ENCODE results near the gene RASGRF1. TPM values are rescaled to one million over a fixed set of nuclear protein-coding genes. Genes with fewer than 3 reads are reported as not detected.

The RASGRF1 gene
- polyA plus RNA-seq, 1 donor = 0.30 TPM

DNA sequence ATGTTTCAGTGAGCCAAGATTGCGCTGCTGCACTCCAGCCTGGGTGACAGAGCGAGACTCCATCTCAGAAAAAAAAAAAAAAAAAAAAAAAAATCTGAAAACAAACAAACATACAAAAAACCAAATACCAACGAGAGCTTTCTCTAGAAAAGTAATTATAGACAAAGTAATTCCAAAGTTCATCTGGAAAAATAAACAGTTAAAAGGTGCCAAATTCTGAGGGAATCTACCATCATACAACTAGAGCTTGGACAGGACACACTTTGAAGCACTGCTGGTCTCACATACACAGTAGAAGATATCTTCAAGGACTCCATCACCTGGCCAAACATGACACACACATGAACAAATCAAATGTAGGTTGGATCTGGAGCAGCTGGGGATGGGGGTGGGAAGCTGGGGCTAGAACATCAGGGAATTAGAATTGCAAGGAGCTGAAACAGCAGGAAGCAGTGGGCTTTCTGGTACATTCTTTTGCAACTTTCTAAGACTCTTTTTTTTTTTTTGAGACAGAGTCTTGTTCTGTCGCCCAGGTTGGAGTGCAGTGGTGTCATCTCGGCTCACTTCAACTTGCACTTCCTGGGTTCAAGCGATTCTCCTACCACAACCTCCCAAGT lies 104.6 kb downstream of the RASGRF1 start:
- no peak for DNase-seq

DNA sequence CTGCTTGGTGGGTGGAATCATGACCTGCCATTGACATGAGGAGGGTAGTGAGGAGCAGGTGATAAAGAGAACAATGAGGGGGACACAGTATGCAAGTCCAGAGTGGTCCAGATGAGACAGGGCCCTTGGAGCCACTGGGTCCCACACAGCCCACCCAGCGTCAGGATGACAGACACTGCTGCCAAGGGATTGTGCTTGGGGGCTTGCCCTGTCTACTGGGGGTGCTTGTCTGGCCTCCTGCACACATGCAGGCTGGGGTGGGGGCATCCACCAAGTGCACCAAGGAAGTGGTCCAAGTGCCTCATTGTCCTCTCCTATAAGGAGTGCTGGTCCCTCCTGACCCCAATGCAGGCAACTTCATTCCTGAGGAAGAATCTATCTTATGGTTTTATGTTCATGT lies 106.5 kb downstream of the RASGRF1 start:
- DNase-seq = no peak

DNA sequence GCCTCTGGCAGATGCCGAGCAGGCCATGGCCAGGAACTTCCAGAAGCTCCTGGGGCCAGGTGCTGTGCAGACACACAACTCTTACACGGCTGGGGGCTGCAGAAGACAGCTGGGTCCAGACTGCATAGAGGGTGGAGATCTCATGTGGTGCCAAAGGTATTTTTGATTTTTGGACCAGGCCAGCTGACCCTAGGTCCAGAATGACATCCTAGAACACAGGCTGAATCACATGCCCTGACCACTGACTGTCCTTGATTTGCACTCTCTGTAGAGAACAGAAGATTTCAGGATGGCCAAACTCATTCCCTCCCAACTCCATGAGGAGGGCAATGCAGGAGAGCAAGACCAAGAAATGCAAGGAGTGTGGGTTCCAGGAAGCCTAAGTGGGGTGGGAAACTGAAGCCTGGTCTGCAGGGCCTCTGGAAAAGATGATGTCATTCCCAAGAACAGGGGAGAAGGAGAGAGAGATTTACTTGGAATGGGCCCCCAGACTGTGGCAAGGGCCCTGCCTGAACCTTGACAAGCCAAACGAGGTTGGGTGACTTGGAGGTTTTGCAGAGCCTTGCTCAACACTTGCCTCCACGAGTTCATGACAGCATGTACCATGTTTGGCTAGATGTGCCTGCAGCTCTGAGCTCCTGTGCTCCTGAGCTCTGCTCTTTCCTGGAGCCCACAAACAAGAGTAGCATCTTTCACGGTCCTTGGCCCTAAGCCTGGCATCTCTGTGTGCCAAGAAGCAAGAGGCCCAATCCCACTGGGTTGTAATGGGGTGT lies 107.2 kb downstream of the RASGRF1 start:
- DNase-seq = no peak

DNA sequence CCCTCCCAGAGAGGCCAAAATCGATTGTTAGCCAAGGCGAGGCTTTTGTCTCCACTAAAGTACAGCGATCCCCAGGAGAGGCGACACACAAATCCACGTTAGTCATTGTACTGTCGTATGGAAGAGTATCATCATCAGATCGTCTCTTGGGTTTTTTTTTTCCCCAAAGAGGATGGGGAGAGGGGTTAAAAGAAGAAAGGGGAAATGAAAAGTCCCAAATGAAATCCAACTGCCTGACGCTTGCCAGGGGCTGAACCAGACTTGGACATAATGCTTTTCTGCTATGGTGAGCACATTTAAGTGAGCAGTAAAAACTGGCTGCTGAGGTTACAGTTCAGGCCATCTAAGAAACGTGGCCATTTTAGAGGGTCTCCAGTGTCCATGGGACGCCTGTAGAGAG lies 107.8 kb downstream of the RASGRF1 start:
- no peak for DNase-seq

DNA sequence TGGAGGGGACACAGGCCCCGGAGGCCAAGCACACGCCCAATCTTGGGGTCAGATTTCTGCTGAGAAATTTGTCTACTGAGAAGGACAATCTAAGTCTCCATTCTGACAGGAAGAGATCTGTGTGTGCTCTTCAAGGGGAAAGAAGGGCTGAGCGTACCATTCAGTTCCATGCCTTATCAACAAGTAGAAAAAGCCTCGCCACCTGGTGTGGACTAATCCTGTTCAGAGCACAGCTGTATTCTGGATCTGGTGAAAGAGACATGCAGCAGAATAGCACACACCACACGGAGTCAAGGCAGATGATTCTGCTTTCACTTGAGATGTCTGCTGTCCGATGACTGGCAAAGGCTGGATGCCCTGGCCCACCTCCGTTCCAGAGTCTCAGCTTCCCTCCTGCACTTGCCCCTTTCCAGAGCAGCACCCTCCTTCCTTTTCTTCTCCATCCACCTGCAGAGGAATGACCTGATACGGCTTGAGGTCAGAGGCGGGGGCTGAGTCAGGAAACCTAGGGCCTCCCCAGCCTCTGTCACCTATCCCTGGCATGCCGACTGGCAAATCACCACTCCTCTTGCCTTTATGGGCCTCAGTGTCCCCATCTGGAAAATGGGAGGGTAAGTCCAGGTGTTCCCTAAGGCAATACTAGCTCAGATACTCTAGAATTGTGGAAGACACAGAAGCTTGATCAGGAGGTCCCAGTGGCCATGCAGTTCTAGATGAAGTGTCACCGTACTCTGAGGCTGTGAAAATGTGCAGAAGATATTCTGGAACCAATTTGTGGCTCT lies 108.9 kb downstream of the RASGRF1 start:
- no peak for DNase-seq

DNA sequence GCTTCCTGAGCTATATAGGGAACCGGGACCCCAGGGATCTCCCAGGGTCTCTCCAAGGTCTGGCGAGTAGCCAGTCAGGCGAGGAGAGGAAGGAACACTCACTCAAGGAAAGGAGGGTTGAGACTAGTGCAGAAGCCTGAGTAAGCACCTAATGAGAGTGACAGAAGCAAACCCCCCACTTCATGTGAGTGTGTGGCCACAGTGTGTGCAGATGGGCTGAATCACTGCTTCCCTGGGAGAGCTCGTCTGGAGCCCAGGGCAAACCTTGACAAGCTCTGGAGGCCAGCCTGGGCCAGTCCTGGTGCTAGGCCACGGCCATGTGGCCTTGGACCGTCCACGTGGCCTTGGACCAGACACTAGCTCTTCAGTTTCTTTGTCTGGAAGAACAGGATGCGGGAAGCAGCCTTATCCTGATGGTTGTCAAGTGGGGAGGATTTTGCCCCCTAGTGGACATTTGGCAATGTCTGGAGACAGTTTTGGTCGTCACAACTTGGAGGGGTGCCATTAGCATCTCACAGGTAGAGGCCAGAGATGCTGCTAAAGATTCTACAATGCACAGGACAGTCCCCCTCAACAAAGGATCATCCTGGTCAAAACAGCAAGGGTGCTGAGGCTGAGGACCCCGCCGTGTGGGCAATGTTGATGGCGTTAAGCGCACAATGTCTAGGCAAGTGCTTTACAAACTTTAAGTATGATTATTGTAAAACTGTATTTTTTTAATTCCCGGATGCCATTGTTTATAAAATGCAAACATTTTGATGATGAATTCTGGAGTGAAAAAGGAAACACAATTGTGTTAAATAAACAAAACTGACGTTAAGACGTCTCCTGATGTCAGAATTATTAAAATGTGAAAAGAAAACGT lies 110.9 kb downstream of the RASGRF1 start:
- DNase-seq = peak; percentile 67

DNA sequence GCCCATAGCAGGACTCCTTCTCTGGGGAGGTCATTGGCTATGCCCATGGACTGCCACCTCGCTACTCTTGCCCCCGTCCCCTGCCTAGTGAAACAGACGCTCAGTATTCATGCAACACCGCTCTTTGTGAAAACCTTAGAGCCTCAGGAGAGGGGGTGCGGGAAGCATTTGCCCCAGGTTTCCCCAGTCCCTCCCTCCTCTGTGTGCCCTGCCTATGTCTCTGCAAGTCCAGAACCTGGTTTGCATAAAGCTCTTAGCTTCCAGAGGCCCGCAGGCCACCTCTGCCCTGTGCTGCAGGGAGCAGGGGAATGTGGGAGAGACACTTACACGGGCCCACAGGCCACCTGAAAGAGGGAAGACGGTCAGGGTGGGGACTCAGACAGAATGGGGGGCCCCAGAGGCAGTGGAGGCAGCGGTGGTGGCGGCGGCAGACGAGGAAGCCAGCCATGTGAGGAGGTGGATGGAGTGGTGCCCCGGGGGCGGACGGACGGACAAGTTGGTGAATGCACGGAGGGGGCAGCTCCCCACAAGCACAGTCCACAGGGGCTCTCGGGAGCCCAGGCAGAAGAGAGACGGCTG lies 111.9 kb downstream of the RASGRF1 start:
- DNase-seq = no peak

DNA sequence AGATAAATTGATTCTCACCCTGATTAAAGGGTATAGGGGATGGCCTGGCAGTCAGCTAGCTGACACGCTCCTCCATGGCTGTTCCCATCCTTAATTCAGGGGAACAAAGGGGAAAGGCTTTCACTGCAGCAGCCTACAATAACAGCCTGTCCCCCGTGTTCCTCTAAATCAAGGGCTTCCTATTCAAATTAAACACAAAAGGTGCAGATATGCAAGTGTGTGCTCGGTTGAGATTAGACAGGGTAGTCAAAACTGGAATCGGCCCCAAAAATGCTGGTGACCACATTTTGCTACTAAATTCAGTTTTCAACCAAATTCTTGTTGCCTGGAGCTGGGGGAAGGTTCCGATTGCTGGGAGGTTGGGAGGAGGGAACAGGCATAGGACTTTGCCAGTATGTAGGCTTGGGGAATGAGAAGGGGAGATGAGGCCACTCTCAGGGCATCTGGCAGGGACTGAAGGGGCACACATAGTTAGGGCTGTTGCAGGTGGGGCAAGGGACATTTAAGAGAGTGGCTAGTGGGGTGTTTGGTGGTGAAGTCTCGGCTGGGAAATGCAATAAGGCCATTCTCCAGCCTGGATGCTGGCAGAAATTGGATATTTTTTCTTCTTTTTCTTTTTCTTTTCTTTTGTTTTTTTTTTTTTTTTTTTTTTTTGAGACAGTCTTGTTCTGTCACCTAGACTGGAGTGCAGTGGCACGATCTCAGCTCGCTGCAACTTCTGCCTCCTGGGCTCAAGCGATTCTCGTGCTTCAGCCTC lies 112.8 kb downstream of the RASGRF1 start:
- no peak for DNase-seq

DNA sequence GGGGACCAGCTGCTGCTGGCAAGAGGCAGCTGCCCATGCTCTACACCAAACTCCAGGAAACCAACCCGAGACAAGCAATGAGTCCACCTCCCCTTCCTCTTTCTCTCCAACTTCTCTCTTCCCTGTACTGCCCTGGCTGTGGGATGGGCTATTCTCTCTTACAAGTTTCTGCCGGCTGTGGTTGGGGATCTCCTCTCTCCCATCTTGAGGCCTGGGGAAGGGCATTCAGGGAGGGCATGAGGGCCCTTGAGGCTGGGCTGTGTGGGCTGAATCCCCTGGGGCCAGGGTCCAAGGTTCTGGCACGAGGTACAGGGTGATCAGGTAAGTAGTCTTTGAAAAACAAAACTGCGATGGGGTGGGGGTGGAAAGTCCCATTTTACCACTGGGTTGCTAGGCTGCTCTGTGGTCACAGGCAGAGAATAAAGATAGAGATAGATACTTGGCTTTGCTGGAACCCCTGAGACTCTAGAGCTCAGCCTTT lies 113.4 kb downstream of the RASGRF1 start:
- no peak for DNase-seq

DNA sequence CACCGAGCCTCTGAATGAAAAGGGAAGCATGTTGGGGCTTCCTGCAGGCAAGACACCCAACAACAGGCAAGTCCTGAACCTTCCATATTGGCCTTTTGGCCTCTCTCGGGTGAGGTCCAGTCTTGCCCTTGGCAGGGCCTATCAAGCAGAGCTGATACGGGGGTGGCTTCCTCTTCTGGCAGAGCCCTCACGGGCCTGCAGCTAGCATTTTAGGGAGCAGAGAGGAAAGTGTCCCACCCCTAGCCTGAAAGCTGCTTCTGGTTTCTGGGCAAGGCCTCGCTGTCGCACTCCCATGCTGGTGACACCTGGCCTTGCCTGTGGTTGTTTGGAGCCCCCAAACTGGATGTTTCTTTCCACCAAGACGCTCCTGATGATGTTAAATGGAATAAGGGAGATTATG lies 113.9 kb downstream of the RASGRF1 start:
- DNase-seq = no peak

DNA sequence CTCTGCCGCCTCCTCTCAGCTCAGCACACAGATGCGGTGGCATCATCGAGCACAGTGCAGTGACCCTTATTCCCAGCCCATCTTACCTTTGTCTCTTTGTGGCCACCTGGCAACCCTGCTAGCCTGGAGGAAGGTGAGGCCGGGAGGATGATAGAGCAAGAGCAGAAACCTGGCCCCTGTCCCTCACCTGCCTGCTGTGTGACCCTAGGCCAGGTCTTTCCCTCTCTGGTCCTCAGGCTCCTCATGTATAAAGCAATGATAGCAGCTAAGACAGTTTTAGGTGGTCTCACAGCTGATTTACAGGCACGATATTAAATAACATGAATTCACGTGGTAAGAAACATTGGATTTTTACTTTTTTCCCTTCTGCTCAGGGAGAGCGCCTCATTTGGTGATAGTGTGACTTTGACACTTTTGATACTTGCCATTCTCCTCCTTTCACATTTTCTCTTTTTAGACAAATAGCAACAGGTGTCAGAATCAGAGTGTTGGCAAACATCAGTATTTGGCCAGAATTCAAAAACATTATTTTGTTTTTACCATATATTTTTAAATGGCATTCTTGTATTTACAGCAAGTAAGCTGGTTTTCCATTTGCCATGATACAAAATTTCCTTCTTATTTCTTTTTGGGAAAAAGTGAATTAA lies 116.2 kb downstream of the RASGRF1 start:
- DNase-seq = no peak

DNA sequence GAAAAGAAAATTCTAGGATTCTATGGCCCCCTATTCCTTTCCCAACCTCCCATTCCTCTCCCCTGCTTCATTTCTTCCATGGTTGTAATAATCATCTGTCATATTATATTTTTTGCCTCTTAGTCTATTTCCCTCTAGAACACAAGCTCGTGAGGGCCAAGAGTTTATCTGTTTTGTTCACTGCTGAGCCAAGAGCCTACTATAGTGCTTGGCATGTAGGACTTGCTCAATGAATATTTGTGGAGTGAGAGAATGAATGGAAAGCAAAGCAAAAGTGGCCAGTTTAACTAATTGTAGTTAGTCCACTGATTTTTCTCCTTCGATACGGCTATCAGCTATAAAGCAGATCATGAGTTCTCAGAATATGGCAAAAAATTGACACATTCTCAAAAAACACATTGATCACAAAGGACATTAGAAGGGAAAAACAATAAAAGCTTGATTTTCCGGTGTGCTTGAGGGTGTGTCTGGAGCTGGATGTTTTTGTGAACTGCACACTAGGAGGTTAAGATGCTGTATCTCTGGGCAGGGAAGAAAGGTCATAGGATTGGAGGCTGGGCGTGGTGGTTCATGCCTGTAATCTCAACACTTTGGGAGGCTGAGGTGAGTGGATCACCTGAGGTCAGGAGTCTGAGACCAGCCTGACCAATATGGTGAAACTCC lies 120.8 kb downstream of the RASGRF1 start:
- no peak for DNase-seq

DNA sequence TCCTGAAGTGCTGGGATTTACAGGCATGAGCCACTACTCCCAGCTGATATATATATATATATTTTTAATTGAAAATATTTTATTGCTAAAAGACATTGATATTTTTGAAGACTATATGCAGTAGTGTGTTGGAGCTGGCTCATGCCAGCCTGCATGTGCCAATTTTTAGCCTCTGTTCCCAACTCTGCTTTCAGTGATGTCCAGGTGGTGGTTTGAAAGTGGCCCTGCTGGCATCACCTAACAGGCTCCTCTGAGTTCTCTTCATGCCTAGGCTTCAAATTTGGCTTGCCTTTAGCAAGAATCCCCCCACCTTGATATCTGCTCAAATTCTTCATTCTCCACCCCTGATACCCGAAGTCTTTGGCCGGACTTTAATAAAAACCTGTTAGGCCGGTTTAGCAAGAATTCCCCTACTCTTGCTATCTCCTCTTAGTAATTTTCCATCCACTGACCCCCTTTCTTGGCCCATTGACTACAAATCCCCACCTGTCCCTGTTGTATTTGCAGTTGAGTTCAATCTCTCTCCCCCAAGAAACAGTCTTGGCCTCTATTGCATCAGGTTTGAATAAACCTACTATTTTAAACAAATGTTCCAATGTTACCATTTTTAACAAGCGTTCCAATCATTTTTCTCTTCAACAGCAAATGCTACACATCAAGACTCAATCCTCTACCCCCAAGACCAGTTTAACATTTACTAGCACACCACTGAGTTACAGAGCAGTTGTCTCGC lies 121.9 kb downstream of the RASGRF1 start:
- no peak for DNase-seq

DNA sequence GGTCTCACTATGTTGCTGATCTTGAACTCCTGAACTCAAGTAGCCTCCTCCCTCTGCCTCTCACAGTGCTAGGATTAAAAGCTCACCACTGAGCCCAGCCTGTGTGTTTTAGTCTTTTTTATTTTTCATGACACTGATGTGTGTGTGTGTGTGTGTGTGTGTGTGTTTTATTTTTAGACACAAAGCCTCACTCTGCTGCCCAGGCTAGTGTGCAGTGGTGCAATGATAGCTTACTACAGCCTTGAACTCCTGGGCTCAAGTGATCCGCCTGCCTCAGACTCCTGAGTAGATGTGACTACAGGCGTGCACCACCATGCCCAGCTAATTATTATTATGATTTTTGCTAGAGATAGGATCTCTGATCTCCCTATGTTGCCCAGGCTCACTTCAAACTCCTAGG lies 122.5 kb downstream of the RASGRF1 start:
- no peak for DNase-seq

DNA sequence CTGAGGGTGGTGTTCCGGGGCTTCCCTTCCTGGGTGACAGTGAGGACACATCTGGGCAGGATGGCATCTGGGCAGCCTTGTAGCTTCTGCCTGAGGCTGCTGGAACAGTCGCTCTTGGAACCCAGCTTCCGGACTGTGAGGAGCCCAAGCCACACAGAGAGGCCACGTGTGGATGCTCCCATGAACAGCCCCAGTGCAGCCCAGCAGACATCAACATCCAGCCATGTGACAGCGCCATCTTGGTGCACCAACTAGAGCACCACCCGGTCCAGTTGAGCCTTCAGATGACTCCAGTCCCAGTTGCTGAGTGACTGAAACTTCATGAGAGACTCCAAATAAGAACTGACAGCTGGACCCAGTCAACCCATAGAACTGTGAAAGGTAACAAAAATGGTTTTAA lies 130.3 kb downstream of the RASGRF1 start:
- no peak for DNase-seq

DNA sequence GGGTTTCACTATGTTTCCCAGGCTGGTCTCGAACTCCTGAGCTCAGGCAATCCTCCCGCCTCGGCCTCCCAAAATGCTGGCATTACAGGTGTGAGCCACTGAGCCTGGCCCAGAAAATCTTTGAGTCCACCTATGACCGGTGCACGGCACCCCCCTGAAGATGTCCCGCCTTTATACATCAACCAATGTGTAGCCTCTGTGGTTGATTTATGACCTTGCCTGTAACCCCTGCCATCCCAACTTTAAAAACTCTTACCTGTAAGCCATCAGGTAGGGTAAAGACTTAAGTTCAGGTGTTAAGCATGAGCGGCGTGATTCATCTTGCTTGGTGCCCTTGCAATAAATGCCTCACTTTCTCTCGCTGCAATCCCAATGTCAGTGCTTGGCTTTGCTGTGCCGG lies 131.2 kb downstream of the RASGRF1 start:
- no peak for DNase-seq

DNA sequence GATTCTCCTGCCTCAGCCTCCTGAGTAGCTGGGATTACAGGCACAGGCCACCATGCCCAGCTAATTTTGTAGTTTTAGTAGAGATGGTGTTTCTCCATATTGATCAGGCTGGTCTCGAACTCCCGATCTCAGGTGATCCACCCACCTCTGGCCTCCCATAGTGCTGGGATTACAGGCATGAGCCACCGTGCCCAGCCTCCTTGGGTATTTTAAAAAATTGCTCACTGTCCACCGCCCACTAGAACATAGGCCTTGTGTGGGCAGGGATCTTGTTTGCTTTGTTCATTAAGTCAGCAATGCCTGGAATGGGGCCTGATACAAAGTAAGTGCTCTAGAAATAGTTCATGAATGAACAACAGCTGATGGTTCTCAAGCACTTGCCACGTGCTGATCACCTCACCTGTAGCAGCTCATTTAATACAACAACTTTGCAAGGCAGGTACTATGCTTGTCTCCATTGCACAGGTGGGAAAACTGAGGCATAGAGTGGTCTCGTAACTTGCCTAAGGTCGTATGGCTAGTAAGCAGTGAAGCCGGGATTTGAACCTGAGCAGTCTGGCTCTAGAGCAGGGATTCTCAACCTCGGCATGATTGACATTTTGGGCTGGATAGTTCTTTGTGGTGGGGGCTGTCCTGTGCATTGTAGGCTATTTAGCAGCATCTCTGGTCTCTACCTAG lies 133.0 kb downstream of the RASGRF1 start:
- DNase-seq = no peak

DNA sequence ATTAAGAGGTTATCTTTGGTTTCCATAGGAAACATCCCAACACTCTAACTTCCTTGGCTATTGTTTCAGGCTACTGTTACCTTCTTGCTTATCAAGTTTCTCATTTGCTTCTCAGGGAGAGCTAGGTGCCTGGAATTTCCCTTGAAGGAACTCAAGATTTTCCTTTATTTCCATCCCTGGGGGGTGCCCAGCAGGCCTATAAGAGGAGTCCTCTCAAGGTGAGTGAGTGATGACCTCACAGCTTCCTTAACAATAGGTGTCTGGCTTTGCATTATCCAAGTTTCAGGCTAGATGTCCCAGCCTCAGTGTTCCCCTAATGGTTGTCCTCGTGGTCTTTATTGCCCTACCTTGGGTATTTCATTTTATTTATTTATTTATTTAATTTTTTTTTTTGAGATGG lies 133.6 kb downstream of the RASGRF1 start:
- DNase-seq = no peak

DNA sequence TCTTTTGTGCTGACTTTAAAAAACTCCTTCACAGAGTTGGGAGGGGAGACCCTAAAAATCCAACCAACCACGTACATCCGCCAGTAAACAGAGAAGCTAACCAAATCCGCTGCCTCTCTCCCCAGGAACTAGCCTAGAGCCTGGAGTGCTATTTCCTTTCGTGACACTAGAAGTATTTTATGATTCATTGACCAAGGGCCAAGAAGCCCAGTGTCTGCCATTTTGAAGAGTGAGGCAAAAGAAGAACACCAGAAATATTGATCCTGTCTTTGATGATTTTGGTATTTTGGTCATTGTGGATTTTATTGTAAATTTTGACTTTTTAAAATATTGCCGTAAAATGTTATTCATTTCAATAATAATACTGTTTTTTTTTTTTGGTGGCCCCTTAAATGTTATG lies 135.2 kb downstream of the RASGRF1 start:
- no peak for DNase-seq
